ENCODE results near the gene C3orf52. TPM values are rescaled to one million over a fixed set of nuclear protein-coding genes. Genes with fewer than 3 reads are reported as not detected.

The C3orf52 gene
- total RNA-seq, 1 donor from 2014 or later = 4.5 TPM

DNA sequence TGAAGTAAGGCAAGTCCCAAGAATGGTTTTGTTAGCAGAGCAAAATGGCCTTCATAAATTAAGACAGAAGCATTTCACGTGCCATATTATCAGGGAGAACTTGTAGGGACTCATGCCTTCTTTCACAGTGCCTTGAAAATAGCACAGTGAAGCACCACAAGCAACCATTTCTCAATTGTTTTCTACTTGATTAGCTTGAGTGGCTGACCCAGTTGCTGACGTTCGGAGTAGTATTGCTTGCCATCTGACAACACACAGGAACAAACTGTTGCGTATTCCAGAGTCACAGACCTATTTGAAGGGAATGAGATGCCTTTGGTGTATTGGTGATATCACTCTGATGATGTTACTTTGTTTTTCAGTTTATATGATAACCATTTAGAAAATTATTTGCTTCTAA, 3.0 kb upstream of the C3orf52 start:
- no peak for TF ChIP-seq CTCF (IDR thresholded peaks at IDR 0.05; ENCODE audit: unreplicated experiment)
- Mint-ChIP-seq H3K4me3 (no peak overlapping the region), H3K9me3 (no peaks in the 10 kb centered on the region), H3K27me3 (ENCODE audit: low read depth) (peaks cover 4% of the 10 kb centered on the region), H3K36me3 (no peaks in the 10 kb centered on the region), H3K27ac (no peak overlapping the region), H3K4me1 (peaks cover 28% of the 10 kb centered on the region)
- DNase-seq (ENCODE audit: low spot score in 2 of 2, unreplicated experiment in 2 of 2) = no peak

DNA sequence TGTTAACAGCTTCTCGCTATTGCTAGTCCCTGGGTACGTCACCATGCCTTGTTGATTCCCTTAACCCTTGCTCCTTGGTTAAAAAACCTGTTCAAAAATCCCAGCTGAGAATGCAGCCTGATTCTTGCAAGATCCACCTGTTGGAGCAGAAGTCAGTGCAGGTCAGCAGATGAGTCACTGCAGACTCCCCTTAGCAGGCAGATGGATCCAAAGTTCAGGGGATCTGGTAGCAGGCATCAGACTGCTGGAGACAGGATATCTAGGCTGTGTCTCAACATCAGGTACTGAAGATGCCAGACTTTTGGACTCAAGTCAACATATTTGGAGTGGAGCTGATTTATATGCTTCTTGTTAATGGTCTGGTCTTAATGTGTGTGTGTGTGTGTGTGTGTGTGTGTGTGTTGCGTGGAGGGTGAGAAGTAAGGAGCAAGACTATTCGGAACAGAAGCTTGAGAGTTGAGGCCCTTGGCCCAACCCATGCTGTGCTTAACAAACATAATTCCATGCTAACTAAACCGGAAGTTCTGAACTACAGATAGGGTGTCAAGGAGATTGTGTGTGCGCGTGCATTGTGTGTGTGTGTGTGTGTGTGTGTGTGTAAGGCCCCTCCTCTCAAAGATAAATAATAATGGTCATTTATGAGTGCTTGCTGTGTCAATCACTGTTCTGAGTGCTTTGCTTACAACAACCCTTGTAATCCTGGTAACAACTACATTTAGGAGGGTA, 1.0 kb upstream of the C3orf52 start:
- Mint-ChIP-seq H3K27me3 (ENCODE audit: low read depth) (peaks cover 5% of the 10 kb centered on the region), H3K27ac (no peak overlapping the region), H3K4me3 (peak overlapping the region; percentile 71), H3K36me3 (no peaks in the 10 kb centered on the region), H3K4me1 (peaks cover 36% of the 10 kb centered on the region), H3K9me3 (no peaks in the 10 kb centered on the region)
- no peak for DNase-seq (ENCODE audit: low spot score in 2 of 2, unreplicated experiment in 2 of 2)
- TF ChIP-seq CTCF (IDR thresholded peaks at IDR 0.05; ENCODE audit: unreplicated experiment) = no peak

- no peak for TF ChIP-seq CTCF (IDR thresholded peaks at IDR 0.05; ENCODE audit: unreplicated experiment)
- H3K27ac Mint-ChIP-seq = no peak overlapping the region
- H3K27me3 Mint-ChIP-seq (ENCODE audit: low read depth) = peaks cover 5% of the 10 kb centered on the region
- H3K36me3 Mint-ChIP-seq = no peaks in the 10 kb centered on the region
- DNase-seq (ENCODE audit: low spot score in 2 of 2, unreplicated experiment in 2 of 2) = no peak
- peak overlapping the region; percentile 71 for H3K4me3 Mint-ChIP-seq
- H3K9me3 Mint-ChIP-seq = no peaks in the 10 kb centered on the region
- peaks cover 41% of the 10 kb centered on the region for H3K4me1 Mint-ChIP-seq
Measured at GRCh38 chr3:112085735-112086075, 484 bp upstream of the C3orf52 start.

- TF ChIP-seq CTCF (IDR thresholded peaks at IDR 0.05; ENCODE audit: unreplicated experiment) = no peak
- peaks cover 49% of the 10 kb centered on the region for H3K4me1 Mint-ChIP-seq
- peaks cover 5% of the 10 kb centered on the region for H3K27me3 Mint-ChIP-seq (ENCODE audit: low read depth)
- peak overlapping the region; percentile 27 for H3K27ac Mint-ChIP-seq
- no peaks in the 10 kb centered on the region for H3K9me3 Mint-ChIP-seq
- peak overlapping the region; percentile 71 for H3K4me3 Mint-ChIP-seq
- DNase-seq (ENCODE audit: low spot score in 2 of 2, unreplicated experiment in 2 of 2) = no peak
- no peaks in the 10 kb centered on the region for H3K36me3 Mint-ChIP-seq
Measured at GRCh38 chr3:112086875-112087524, 811 bp downstream of the C3orf52 start.

GRCh38 chr3:112087746-112088145, 1.6 kb downstream of the C3orf52 start:
- no peak overlapping the region for H3K27ac Mint-ChIP-seq
- H3K27me3 Mint-ChIP-seq (ENCODE audit: low read depth) = peaks cover 5% of the 10 kb centered on the region
- no peak for DNase-seq (ENCODE audit: low spot score in 2 of 2, unreplicated experiment in 2 of 2)
- peaks cover 55% of the 10 kb centered on the region for H3K4me1 Mint-ChIP-seq
- no peak overlapping the region for H3K4me3 Mint-ChIP-seq
- no peak for TF ChIP-seq CTCF (IDR thresholded peaks at IDR 0.05; ENCODE audit: unreplicated experiment)
- no peaks in the 10 kb centered on the region for H3K36me3 Mint-ChIP-seq
- H3K9me3 Mint-ChIP-seq = no peaks in the 10 kb centered on the region
